Prostate gland (tissue), 2 donors: ENCODE data around the gene RNASE9. TPM values are rescaled to one million over a fixed set of nuclear protein-coding genes. Genes with fewer than 3 reads are reported as not detected.
"Not testable (repeated sequence)": the region's sequence is repeated elsewhere in the genome, so short reads cannot be mapped to it uniquely, and the experiment has no call there.

Source experiments
- DNase-seq: peaks from one replicate; pipeline ENCODE4 v3.0.0-alpha.2; 2019; ENCODE audit warnings: low spot score
- H3K27ac ChIP-seq, 2 donors: fragments of 200-600 bp; sonication (generic); 2 replicates each; pipeline ENCODE4 v1.5.1; 2017 to 2019
- H3K27me3 ChIP-seq: fragments of 200-600 bp; sonication (generic); replicated peaks from 2 replicates; pipeline ENCODE4 v1.5.1; 2019; ENCODE audit not compliant: insufficient read depth
- H3K36me3 ChIP-seq, 2 donors: fragments of 200-600 bp; sonication (generic); 1 replicate in 1 of 2; 2 replicates in 1 of 2; pipeline versions ENCODE4 v1.5.1 to v1.8.1; 2017 to 2019
- H3K4me1 ChIP-seq: fragments of 200-600 bp; sonication (generic); replicated peaks from 2 replicates; pipeline ENCODE4 v1.5.1; 2019
- H3K4me3 ChIP-seq, 2 donors: fragments of 200-600 bp; sonication (generic); 2 replicates each; pipeline ENCODE4 v1.5.1; 2017 to 2019
- H3K9me3 ChIP-seq: fragments of 200-600 bp; sonication (generic); 2 replicates; pipeline ENCODE4 v1.5.1; 2017
- CTCF ChIP-seq, 4 experiments: fragments of 200-600 bp in 2 of 4; fragments of 450-650 bp in 2 of 4; sonication (generic) in 2 of 4; IDR thresholded peaks; 1 replicate in 3 of 4; 2 replicates in 1 of 4; pipeline ENCODE4 v1.5.1; 2016 to 2019; ENCODE audit warnings: antibody characterized with exemption in 4 of 4, mild to moderate bottlenecking in 2 of 4, moderate library complexity in 2 of 4
- POLR2A ChIP-seq: fragments of 450-650 bp; IDR thresholded peaks from one replicate; pipeline ENCODE4 v1.6.1; 2016; ENCODE audit warnings: antibody characterized with exemption, mild to moderate bottlenecking
- POLR2AphosphoS5 ChIP-seq: sonication (generic); formaldehyde crosslinking; IDR thresholded peaks from one replicate; pipeline ENCODE4 v1.6.1; 2017; ENCODE audit warnings: antibody characterized with exemption
- WGBS: methylation state at CpG from one replicate; pipeline ENCODE4 v1.1.5; 2018; 5-methylcytosine and 5-hydroxymethylcytosine counted together
- intact Hi-C: fragments of 100-400 bp; cut with DNase I; formaldehyde crosslinking; loops from one replicate; pipeline ENCODE4 v1.14.2; 2022
- total RNA-seq, 2 donors: library from RNA; depleted of rRNA; stranded (reverse); fragments of >200 nt; gene quantifications; one replicate each; pipeline ENCODE4 v1.1.0, GENCODE V29; 2016

Gene RNASE9
- total RNA-seq, 2 donors from 2014 or later = not detected

DNA sequence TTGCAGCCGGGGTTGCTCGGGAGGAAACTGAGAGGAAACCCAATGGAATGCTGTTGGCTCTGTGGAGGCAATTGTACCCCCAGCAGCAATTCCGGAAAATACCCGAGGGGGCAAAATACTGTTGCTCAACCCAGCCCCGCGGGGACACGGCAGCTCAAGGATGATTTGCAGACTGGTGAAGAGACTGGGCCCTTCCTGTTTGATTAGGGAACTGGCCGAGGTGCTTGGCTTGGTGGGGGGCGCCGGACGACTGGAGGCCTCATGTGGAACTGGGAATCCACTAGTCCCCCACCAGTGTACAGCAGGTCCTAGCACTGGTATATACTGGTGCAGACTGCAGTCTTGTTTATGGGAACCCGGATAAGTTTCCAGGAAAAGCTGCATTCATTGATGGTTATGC, 40.7 kb upstream of the RNASE9 start:
- WGBS = 84% methylated on average over 12 of the region's 12 CpGs
- H3K27ac ChIP-seq = no peak overlapping the region
- H3K27me3 ChIP-seq = no peaks in the 10 kb centered on the region
- no peaks in the 10 kb centered on the region for H3K9me3 ChIP-seq
- no peaks in the 10 kb centered on the region for H3K36me3 ChIP-seq
- no peak overlapping the region for H3K4me3 ChIP-seq
- DNase-seq = no peak
- TF ChIP-seq POLR2AphosphoS5 (no peak), POLR2A (no peak), CTCF (IDR thresholded peaks at IDR 0.05) (no peak)
- intact Hi-C loops = no loop called here
- no peaks in the 10 kb centered on the region for H3K4me1 ChIP-seq

DNA sequence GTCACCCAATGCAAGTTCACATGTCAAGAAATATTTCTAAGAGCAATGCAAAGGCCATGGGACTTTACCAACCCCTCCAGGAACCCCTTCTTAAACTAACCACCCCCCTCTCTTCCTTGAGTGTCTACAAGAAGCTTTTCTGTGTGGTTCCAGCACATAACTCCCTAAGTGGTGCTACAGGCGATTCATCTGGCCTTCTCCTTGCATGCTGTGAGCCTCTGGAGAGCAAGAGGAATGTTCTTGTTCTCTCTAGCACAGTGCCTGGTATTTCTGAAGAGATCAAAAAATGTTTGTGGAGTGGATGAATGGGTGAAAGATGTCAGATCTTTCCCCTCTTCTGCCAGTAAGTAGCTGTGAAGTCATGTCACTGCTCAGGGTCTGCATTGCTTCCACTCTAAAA, 36.3 kb upstream of the RNASE9 start:
- TF ChIP-seq CTCF (IDR thresholded peaks at IDR 0.05) = no peak
- no peak for TF ChIP-seq POLR2AphosphoS5
- TF ChIP-seq POLR2A = no peak
- no peaks in the 10 kb centered on the region for H3K36me3 ChIP-seq
- no peaks in the 10 kb centered on the region for H3K4me1 ChIP-seq
- DNase-seq = no peak
- WGBS = 81% methylated on average over 1 of the region's 1 CpG
- intact Hi-C loops = no loop called here
- no peak overlapping the region for H3K27ac ChIP-seq
- no peak overlapping the region for H3K4me3 ChIP-seq
- H3K9me3 ChIP-seq = no peaks in the 10 kb centered on the region
- H3K27me3 ChIP-seq = no peaks in the 10 kb centered on the region

GRCh38 chr14:20595726-20596125, 34.9 kb upstream of the RNASE9 start:
- H3K9me3 ChIP-seq, DNase-seq, H3K27me3 ChIP-seq, intact Hi-C loops, H3K4me1 ChIP-seq, H3K4me3 ChIP-seq, H3K27ac ChIP-seq, H3K36me3 ChIP-seq: not testable (repeated sequence)
- WGBS = 98% methylated on average over 3 of the region's 3 CpGs

DNA sequence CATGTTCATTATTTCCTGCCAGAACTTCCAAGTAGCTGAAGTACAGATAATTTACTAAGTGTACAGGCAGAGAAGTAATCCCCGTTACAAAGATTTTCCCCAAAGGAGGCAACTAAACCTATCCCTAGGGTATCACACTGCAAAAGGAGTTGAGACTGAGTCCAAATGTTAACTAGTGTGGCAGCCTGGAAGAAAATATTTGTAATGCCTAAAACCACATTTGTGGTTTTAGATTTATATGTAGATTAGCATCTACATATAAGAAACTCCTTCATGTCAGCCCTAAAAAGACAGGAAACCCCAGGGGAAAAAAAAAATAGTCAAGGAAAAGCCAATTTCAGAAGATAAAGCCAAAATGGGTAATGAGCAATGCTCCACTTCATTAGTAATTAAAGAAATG, 31.7 kb upstream of the RNASE9 start:
- H3K27me3 ChIP-seq = no peaks in the 10 kb centered on the region
- WGBS = 22% methylated on average over 1 of the region's 1 CpG
- no peak for DNase-seq
- no peaks in the 10 kb centered on the region for H3K4me1 ChIP-seq
- no peaks in the 10 kb centered on the region for H3K9me3 ChIP-seq
- no peaks in the 10 kb centered on the region for H3K36me3 ChIP-seq
- H3K4me3 ChIP-seq = no peak overlapping the region
- intact Hi-C loops = no loop called here
- no peak overlapping the region for H3K27ac ChIP-seq
- TF ChIP-seq CTCF (IDR thresholded peaks at IDR 0.05) = no peak
- no peak for TF ChIP-seq POLR2A
- no peak for TF ChIP-seq POLR2AphosphoS5

DNA sequence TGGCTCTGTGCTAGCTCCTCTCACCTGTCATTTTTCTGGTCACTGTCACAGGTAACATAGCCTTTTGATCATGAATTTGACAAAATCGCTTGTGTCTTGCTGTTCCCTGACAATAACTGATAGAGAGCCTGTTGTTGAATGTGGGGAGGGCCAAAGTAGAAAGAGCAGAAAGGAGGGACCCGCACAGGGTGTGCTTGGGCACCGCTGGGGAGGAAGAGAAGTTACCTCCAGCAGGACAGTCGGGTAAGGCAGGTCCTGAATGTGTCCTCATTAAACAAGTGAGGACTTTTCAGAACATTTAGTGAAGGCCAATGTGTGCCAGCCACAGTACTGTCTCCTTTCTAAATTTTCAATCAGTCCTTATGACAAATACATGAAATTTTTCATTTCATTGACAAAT, 30.4 kb upstream of the RNASE9 start, which contains the start of gene RNASE12:
Gene RNASE12, minus strand, starts transcription at position 142 of the 400 bp plus-strand sequence. CDS start 653 bp downstream, outside the sequence.
- no peak for DNase-seq
- H3K4me3 ChIP-seq = no peak within 1 kb of the TSS
- no peaks in the 10 kb centered on the region for H3K27me3 ChIP-seq
- 63% methylated on average over 4 of the region's 4 CpGs for WGBS
- TF ChIP-seq POLR2A = no peak
- peak; percentile 34 for TF ChIP-seq POLR2AphosphoS5
- intact Hi-C loops = no loop called here
- H3K9me3 ChIP-seq = no peaks in the 10 kb centered on the region
- H3K36me3 ChIP-seq = no peaks in the 10 kb centered on the region
- H3K27ac ChIP-seq = peak within 1 kb of the TSS in 1 of 2 donors; percentile 8
- no peaks in the 10 kb centered on the region for H3K4me1 ChIP-seq

GRCh38 chr14:20587489-20588154, 26.8 kb upstream of the RNASE9 start, which contains the start of gene RNASE11:
RNASE11 (minus strand) TSS chr14:20588001.
- Histone ChIP-seq H3K27me3 (no peaks in the 10 kb centered on the region), H3K4me3 (no peak within 1 kb of the TSS), H3K36me3 (no peaks in the 10 kb centered on the region), H3K9me3 (no peaks in the 10 kb centered on the region), H3K27ac (no peak within 1 kb of the TSS), H3K4me1 (no peaks in the 10 kb centered on the region)
- TF ChIP-seq POLR2A (no peak), CTCF (IDR thresholded peaks at IDR 0.05) (no peak), POLR2AphosphoS5 (no peak)
- intact Hi-C loops = no loop called here
- DNase-seq = no peak
- WGBS = 83% methylated on average over 6 of the region's 6 CpGs
